H1 (cell line): Measurements from ENCODE around the gene NAA10. TPM values are rescaled to one million over a fixed set of nuclear protein-coding genes. Genes with fewer than 3 reads are reported as not detected.

Source experiments
- CTCF ChIA-PET: fragments of 300-600 bp; sonication (Branson Sonifier 250); formaldehyde crosslinking; loops from one replicate; lab custom pipeline; 2021; ENCODE audit not compliant: partially characterized antibody; lab: Charles Lee
- POLR2A ChIA-PET: fragments of 300-600 bp; sonication (Branson Sonifier 250); formaldehyde crosslinking; loops from one replicate; lab custom pipeline; 2021; ENCODE audit warnings: inconsistent platforms; ENCODE audit not compliant: partially characterized antibody; lab: Charles Lee
- DNase-seq, 2 experiments: peaks; one replicate each; pipeline versions ENCODE4 v3.0.0 to v3.0.0-alpha.2; 2010 to 2022; ENCODE audit warnings: low spot score in 2 of 2, low read depth in 1 of 2, mixed read lengths in 1 of 2
- FAIRE-seq: peaks from 2 replicates; lab custom pipeline; 2011; peaks lifted over from hg19 to GRCh38; lab: Jason Lieb, UNC
- H2AFZ ChIP-seq: 2 replicates; pipeline ENCODE4 v1.8.1; 2012; ENCODE audit warnings: low read length, inconsistent platforms
- H2AK5ac ChIP-seq: 2 replicates; pipeline ENCODE4 v1.6.1; 2013; ENCODE audit warnings: low read depth, low read length
- H2BK120ac ChIP-seq: replicated peaks from 2 replicates; pipeline ENCODE3; 2013; ENCODE audit warnings: low read depth, low read length, inconsistent platforms
- H2BK12ac ChIP-seq: 2 replicates; pipeline ENCODE4 v1.6.1; 2013; ENCODE audit warnings: low read depth, low read length
- H2BK15ac ChIP-seq: 2 replicates; pipeline ENCODE4 v1.6.1; 2013; ENCODE audit warnings: low read length
- H2BK20ac ChIP-seq: 2 replicates; pipeline ENCODE4 v1.6.1; 2013; ENCODE audit warnings: low read length
- H2BK5ac ChIP-seq: 2 replicates; pipeline ENCODE4 v1.6.1; 2013; ENCODE audit warnings: low read depth, low read length
- H3K14ac ChIP-seq: 2 replicates; pipeline ENCODE4 v1.6.1; 2013; ENCODE audit warnings: inconsistent platforms; ENCODE audit not compliant: insufficient read length
- H3K18ac ChIP-seq: 2 replicates; pipeline ENCODE4 v1.6.1; 2013; ENCODE audit warnings: low read length; ENCODE audit errors: extremely low read depth
- H3K23ac ChIP-seq: 2 replicates; pipeline ENCODE4 v1.6.1; 2013; ENCODE audit warnings: inconsistent platforms; ENCODE audit not compliant: insufficient read length
- H3K23me2 ChIP-seq: 2 replicates; pipeline ENCODE4 v1.6.1; 2013; ENCODE audit warnings: low read depth, low read length
- H3K27ac ChIP-seq: 2 replicates; pipeline ENCODE4 v1.6.1; 2011; ENCODE audit warnings: low read depth, low read length, inconsistent platforms
- H3K27me3 ChIP-seq, 4 experiments: replicated peaks in 1 of 4; 1 replicate in 1 of 4; 2 replicates in 3 of 4; pipeline versions ENCODE4 v1.6.1 to v1.8.1; 2011 to 2013; ENCODE audit warnings: low read length in 3 of 4, mild to moderate bottlenecking in 3 of 4, inconsistent platforms in 2 of 4, mixed read lengths in 2 of 4, moderate library complexity in 1 of 4; ENCODE audit not compliant: control insufficient read depth in 3 of 4, insufficient read depth in 3 of 4; ENCODE audit errors: extremely low read depth in 1 of 4
- H3K36me3 ChIP-seq, 4 experiments: 2 replicates each; pipeline versions ENCODE4 v1.6.1 to v1.8.1; 2011 to 2013; ENCODE audit warnings: mild to moderate bottlenecking in 4 of 4, low read length in 3 of 4, moderate library complexity in 2 of 4, control low read depth in 1 of 4, inconsistent platforms in 1 of 4; ENCODE audit not compliant: insufficient read depth in 4 of 4, control insufficient read depth in 2 of 4
- H3K4ac ChIP-seq: replicated peaks from 2 replicates; pipeline ENCODE3; 2013; ENCODE audit warnings: low read length, low read depth, mixed read lengths, inconsistent platforms; ENCODE audit not compliant: insufficient read length
- H3K4me1 ChIP-seq, 4 experiments: replicated peaks in 1 of 4; 1 replicate in 1 of 4; 2 replicates in 3 of 4; pipeline versions ENCODE4 v1.6.1 to v1.8.1; 2011 to 2013; ENCODE audit warnings: low read length in 3 of 4, inconsistent platforms in 2 of 4, mixed read lengths in 1 of 4; ENCODE audit not compliant: insufficient read depth in 4 of 4, control insufficient read depth in 3 of 4
- H3K4me2 ChIP-seq, 2 experiments: 2 replicates each; pipeline versions ENCODE4 v1.6.1 to v1.8.1; 2011 to 2013; ENCODE audit warnings: low read depth in 2 of 2, low read length in 2 of 2, control low read depth in 1 of 2, inconsistent platforms in 1 of 2, mild to moderate bottlenecking in 1 of 2; ENCODE audit not compliant: insufficient read depth in 1 of 2
- H3K4me3 ChIP-seq, 4 experiments: fragments of 200-600, 300-600 bp in 1 of 4; sonication (generic), shearing (Covaris generic), sonication (Bioruptor Twin) in 1 of 4; 2 replicates each; pipeline versions ENCODE4 v1.5.1 to v1.8.1; 2011 to 2016; ENCODE audit warnings: low read length in 4 of 4, low read depth in 3 of 4, control low read depth in 2 of 4, inconsistent platforms in 2 of 4, mild to moderate bottlenecking in 2 of 4, mixed read lengths in 1 of 4, moderate library complexity in 1 of 4; ENCODE audit not compliant: insufficient read depth in 2 of 4; ENCODE audit errors: extremely low read depth in 1 of 4
- H3K56ac ChIP-seq: replicated peaks from 2 replicates; pipeline ENCODE3; 2013; ENCODE audit warnings: low read depth, mild to moderate bottlenecking, mixed read lengths, low read length, inconsistent platforms; ENCODE audit not compliant: insufficient read length
- H3K79me1 ChIP-seq: 2 replicates; pipeline ENCODE4 v1.6.1; 2013; ENCODE audit warnings: low read depth, low read length, control low read depth
- H3K79me2 ChIP-seq, 2 experiments: 2 replicates each; pipeline versions ENCODE4 v1.6.1 to v1.8.1; 2012 to 2013; ENCODE audit warnings: low read length in 2 of 2, mild to moderate bottlenecking in 2 of 2, inconsistent platforms in 1 of 2; ENCODE audit not compliant: insufficient read depth in 2 of 2, control insufficient read depth in 1 of 2
- H3K9ac ChIP-seq, 4 experiments: replicated peaks in 1 of 4; 1 replicate in 1 of 4; 2 replicates in 3 of 4; pipeline versions ENCODE4 v1.6.1 to v1.8.1; 2011 to 2013; ENCODE audit warnings: low read depth in 3 of 4, low read length in 3 of 4, control low read depth in 2 of 4, mild to moderate bottlenecking in 2 of 4, moderate library complexity in 2 of 4, inconsistent platforms in 1 of 4; ENCODE audit errors: extremely low read depth in 1 of 4
- H3K9me3 ChIP-seq, 2 experiments: 2 replicates each; pipeline versions ENCODE4 v1.6.1 to v1.8.1; 2012 to 2013; ENCODE audit warnings: mild to moderate bottlenecking in 2 of 2, moderate library complexity in 2 of 2, control low read depth in 1 of 2, inconsistent platforms in 1 of 2, low read depth in 1 of 2, low read length in 1 of 2, mixed read lengths in 1 of 2; ENCODE audit not compliant: insufficient read depth in 2 of 2
- H4K20me1 ChIP-seq, 2 experiments: replicated peaks in 1 of 2; 2 replicates each; pipeline versions ENCODE3 to v1.8.1; 2011 to 2013; ENCODE audit warnings: inconsistent platforms in 2 of 2, low read length in 2 of 2, mild to moderate bottlenecking in 1 of 2; ENCODE audit not compliant: insufficient read depth in 2 of 2, control insufficient read depth in 1 of 2
- H4K5ac ChIP-seq: 2 replicates; pipeline ENCODE4 v1.6.1; 2013; ENCODE audit warnings: low read length, low read depth, mixed read lengths, inconsistent platforms; ENCODE audit not compliant: insufficient read length
- H4K8ac ChIP-seq: 2 replicates; pipeline ENCODE4 v1.8.0; 2013; ENCODE audit warnings: mild to moderate bottlenecking, moderate library complexity, low read length, inconsistent platforms; ENCODE audit not compliant: insufficient read depth; ENCODE audit errors: extremely low read depth
- H4K91ac ChIP-seq: replicated peaks from 2 replicates; pipeline ENCODE3; 2013; ENCODE audit warnings: low read length, mixed read lengths, inconsistent platforms; ENCODE audit not compliant: insufficient read length
- ATF2 ChIP-seq: IDR thresholded peaks from 2 replicates; pipeline ENCODE4 v1.6.1; 2012; ENCODE audit warnings: low read length, inconsistent platforms
- CTCF ChIP-seq, 3 experiments: IDR thresholded peaks; 1 replicate in 2 of 3; 2 replicates in 1 of 3; pipeline versions ENCODE4 v1.5.1 to v1.6.1; 2011; ENCODE audit warnings: low read length in 3 of 3, mild to moderate bottlenecking in 3 of 3, inconsistent platforms in 2 of 3, low read depth in 1 of 3, moderate library complexity in 1 of 3; ENCODE audit not compliant: insufficient read depth in 1 of 3; ENCODE audit errors: control extremely low read depth in 1 of 3
- EZH2 ChIP-seq: fragments of 200-600 bp; sonication (generic); IDR thresholded peaks from 2 replicates; pipeline ENCODE4 v1.7.1; 2012; ENCODE audit warnings: low read depth, mild to moderate bottlenecking, moderate library complexity, low read length, inconsistent platforms; ENCODE audit not compliant: severe bottlenecking
- FOSL1 ChIP-seq: IDR thresholded peaks from 2 replicates; pipeline ENCODE4 v1.6.1; 2011; ENCODE audit warnings: mild to moderate bottlenecking, low read depth, low read length, moderate library complexity; ENCODE audit not compliant: insufficient read depth
- RBBP5 ChIP-seq: IDR thresholded peaks from 2 replicates; pipeline ENCODE4 v1.7.1; 2012; ENCODE audit warnings: low read depth, mild to moderate bottlenecking, inconsistent platforms, low read length, moderate library complexity, borderline replicate concordance
- RNF2 ChIP-seq: fragments of 200-900, 300-1000 bp; sonication (generic); IDR thresholded peaks from 2 replicates; pipeline ENCODE4 v1.7.1; 2016; ENCODE audit warnings: borderline replicate concordance, low read depth, mild to moderate bottlenecking, antibody characterized with exemption, low read length; ENCODE audit not compliant: poor library complexity, severe bottlenecking; ENCODE audit errors: missing control alignments
- SIX5 ChIP-seq: IDR thresholded peaks from 2 replicates; pipeline ENCODE4 v1.6.1; 2011; ENCODE audit warnings: mild to moderate bottlenecking, low read depth, low read length
- TCF12 ChIP-seq: IDR thresholded peaks from 2 replicates; pipeline ENCODE4 v1.6.1; 2011; ENCODE audit warnings: low read depth, mild to moderate bottlenecking, low read length
- WGBS, 2 experiments: shearing (Covaris generic) in 1 of 2; methylation state at CpG; one replicate each; pipeline versions ENCODE4 v1.1.6 to v1.1.7; 2013 to 2015; ENCODE audit warnings: low lambda C conversion rate in 2 of 2, mixed read lengths in 2 of 2, inconsistent platforms in 1 of 2, low coverage in 1 of 2, missing lambda C conversion rate in 1 of 2; ENCODE audit not compliant: insufficient replicate concordance in 2 of 2, insufficient coverage in 1 of 2, insufficient read length in 1 of 2; ENCODE audit errors: extremely low coverage in 1 of 2, missing lambda C conversion rate in 1 of 2; 5-methylcytosine and 5-hydroxymethylcytosine counted together
- polyA plus RNA-seq, 7 experiments: library from polyadenylated mRNA; depleted of rRNA in 3 of 7; stranded (reverse) in 5 of 7; unstranded in 2 of 7; fragments of >200 nt in 5 of 7; fragments of 200-250 nt in 2 of 7; gene quantifications; 1 replicate in 5 of 7; 2 replicates in 1 of 7; 4 replicates in 1 of 7; pipeline versions ENCODE4 v1.2.1 to v1.2.3, GENCODE V29; 2011 to 2013; ENCODE audit warnings: missing spikeins in 2 of 7, mixed read lengths in 2 of 7
- total RNA-seq: library from RNA; stranded (reverse); fragmentation: NEBNext Ultra II Directional; extraction: Animal tissue kit (Norgen Biotek cat#: 25700); gene quantifications from 2 replicates; pipeline ENCODE4 v1.2.1, GENCODE V29; 2021

The NAA10 gene
- total and polyA plus RNA-seq, 2 of the 8 experiments (the other 6 are each of a cell fraction or from before 2014, with no cell fraction given): 80.4 to 98.8 TPM

GRCh38 chrX:153911798-153912197, 23.0 kb downstream of the NAA10 start:
- Histone ChIP-seq H3K18ac (no peak overlapping the region), H2AK5ac (no peak overlapping the region), H3K23me2 (no peaks in the 10 kb centered on the region), H3K9me3 (no peaks in the 10 kb centered on the region), H3K27ac (no peak overlapping the region), H4K8ac (no peak overlapping the region), H4K91ac (no peak overlapping the region), H2BK120ac (no peak overlapping the region), H3K4me1 (peaks cover 0 to 3% (median 0%) of the 10 kb centered on the region in 4 experiments; a peak in 1 of 7 replicates), H3K4ac (no peak overlapping the region), H2AFZ (no peak overlapping the region), H3K23ac (no peak overlapping the region), H3K14ac (no peak overlapping the region), H3K79me1 (no peaks in the 10 kb centered on the region), H2BK20ac (no peak overlapping the region), H3K4me2 (no peak overlapping the region), H3K4me3 (no peak overlapping the region), H2BK12ac (no peak overlapping the region), H3K56ac (no peak overlapping the region), H3K27me3 (no peaks in the 10 kb centered on the region), H4K20me1 (no peaks in the 10 kb centered on the region), H4K5ac (no peak overlapping the region), H2BK5ac (no peak overlapping the region), H3K79me2 (no peaks in the 10 kb centered on the region), H3K36me3 (no peaks in the 10 kb centered on the region; a peak in 1 of 8 replicates), H2BK15ac (no peak overlapping the region), H3K9ac (no peak overlapping the region)
- ChIA-PET CTCF (interaction anchor here (0.8 to 5.7 kb wide), 13 partner anchors 11 to 207 kb away, joined by 3 to 65 read pairs (median 4); partner anchors contain the start of genes ARHGAP4 and L1CAM), POLR2A (interaction anchor here (0.7 to 1.2 kb wide), 3 partner anchors 11 to 35 kb away, joined by 3 to 5 read pairs (median 4); partner anchors contain the start of gene ARHGAP4)
- DNase-seq: no peak
- no peak for FAIRE-seq
- WGBS, 2 experiments: 91% methylated on average over 5 of the region's 6 CpGs; no CpG with 5 or more reads in 1 of the 2 experiments
- no peak for TF ChIP-seq CTCF (IDR thresholded peaks at IDR 0.05; ENCODE audit: control extremely low read depth in 1 of 3, insufficient read depth in 1 of 3, low read depth in 1 of 3, low read length in 3 of 3)
- no peak for TF ChIP-seq RBBP5
- no peak for TF ChIP-seq SIX5
- TF ChIP-seq ATF2: no peak
- no peak for TF ChIP-seq EZH2
- TF ChIP-seq TCF12: no peak
- no peak for TF ChIP-seq FOSL1
- TF ChIP-seq RNF2: no peak
